Testis (tissue), 2 donors: ENCODE results near the gene OR6K3.

ENCODE experiments used
- CTCF ChIP-seq, 3 experiments: fragments of 450-650 bp in 2 of 3; fragments of 200-600 bp in 1 of 3; sonication (generic) in 1 of 3; IDR thresholded peaks; one replicate each; pipeline ENCODE4 v1.5.1; 2016 to 2019; ENCODE audit warnings: antibody characterized with exemption in 3 of 3, mild to moderate bottlenecking in 2 of 3, moderate library complexity in 1 of 3
- POLR2A ChIP-seq: fragments of 450-650 bp; IDR thresholded peaks from one replicate; pipeline ENCODE4 v1.6.1; 2017; ENCODE audit warnings: antibody characterized with exemption, mild to moderate bottlenecking, moderate library complexity

- TF ChIP-seq CTCF (IDR thresholded peaks at IDR 0.05) (no peak), POLR2A (no peak)
Observed at GRCh38 chr1:158730453-158730852, 9.9 kb upstream of the OR6K3 start.
